Measurements from ENCODE around the gene FRMD3.

DNA sequence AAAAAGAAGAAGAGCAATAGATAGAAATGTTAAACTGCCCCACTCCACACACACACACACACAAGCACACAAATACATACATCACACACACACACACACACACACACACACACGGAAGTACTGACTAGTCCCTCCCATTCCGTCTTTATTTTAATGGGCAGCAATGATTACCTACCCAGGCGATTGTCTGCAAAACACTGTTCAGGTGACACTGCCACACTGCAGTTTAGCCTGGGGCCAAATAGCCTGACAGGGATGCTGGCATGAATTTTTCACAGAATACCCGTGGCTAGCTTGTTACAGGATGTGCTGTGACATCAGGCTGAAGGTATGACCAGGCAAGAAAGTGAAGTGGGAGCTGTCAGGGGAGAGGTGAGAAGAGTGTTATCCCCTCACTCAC, 86.9 kb downstream of the FRMD3 start:
- TF ChIP-seq POLR2A (IDR thresholded peaks at IDR 0.05), result no peak
- TF ChIP-seq, protein P1, sequence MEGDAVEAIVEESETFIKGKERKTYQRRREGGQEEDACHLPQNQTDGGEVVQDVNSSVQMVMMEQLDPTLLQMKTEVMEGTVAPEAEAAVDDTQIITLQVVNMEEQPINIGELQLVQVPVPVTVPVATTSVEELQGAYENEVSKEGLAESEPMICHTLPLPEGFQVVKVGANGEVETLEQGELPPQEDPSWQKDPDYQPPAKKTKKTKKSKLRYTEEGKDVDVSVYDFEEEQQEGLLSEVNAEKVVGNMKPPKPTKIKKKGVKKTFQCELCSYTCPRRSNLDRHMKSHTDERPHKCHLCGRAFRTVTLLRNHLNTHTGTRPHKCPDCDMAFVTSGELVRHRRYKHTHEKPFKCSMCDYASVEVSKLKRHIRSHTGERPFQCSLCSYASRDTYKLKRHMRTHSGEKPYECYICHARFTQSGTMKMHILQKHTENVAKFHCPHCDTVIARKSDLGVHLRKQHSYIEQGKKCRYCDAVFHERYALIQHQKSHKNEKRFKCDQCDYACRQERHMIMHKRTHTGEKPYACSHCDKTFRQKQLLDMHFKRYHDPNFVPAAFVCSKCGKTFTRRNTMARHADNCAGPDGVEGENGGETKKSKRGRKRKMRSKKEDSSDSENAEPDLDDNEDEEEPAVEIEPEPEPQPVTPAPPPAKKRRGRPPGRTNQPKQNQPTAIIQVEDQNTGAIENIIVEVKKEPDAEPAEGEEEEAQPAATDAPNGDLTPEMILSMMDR (IDR thresholded peaks at IDR 0.05), result no peak

Measured in body of pancreas (tissue), 4 donors.